Measurements from ENCODE around the gene SEPSECS.

SEPSECS gene

GRCh38 chr4:25128671-25129070 is 31.6 kb downstream of the SEPSECS start:
- no peak for DNase-seq (ENCODE audit: low read depth, low spot score)
- no peaks in the 10 kb centered on the region for H3K36me3 ChIP-seq (ENCODE audit: control insufficient read depth, insufficient read depth, low read length)
- H3K27me3 ChIP-seq (ENCODE audit: control insufficient read depth, insufficient read depth, low read length) = no peaks in the 10 kb centered on the region
- peaks cover 2% of the 10 kb centered on the region; the same call in 1 of the 2 replicates for H3K4me1 ChIP-seq (ENCODE audit: control insufficient read depth, insufficient read depth, low read length)
- H3K4me3 ChIP-seq (ENCODE audit: low read length) = no peak overlapping the region
- H3K27ac ChIP-seq (ENCODE audit: low read length) = no peak overlapping the region
- H3K9me3 ChIP-seq (ENCODE audit: control insufficient read depth, insufficient read depth, low read length) = no peaks in the 10 kb centered on the region

DNA sequence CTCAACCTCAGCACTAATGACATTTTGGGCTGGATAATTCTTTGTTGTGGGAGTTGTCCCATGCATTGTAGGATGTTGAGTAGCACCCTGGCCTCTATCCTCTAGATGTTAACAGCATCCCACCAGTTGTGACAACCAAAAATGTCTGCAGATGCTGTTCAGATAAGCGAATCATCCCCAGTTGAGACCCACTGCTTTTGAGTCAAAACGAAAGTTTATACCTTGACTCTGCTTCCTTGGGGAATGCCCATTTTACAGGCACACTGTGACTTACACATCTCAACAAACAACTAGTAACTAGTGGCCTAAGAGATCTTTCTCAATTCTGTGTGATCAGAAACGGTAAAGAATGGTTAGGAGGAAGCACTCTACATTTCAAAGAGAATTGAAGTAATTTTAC is 37.0 kb downstream of the SEPSECS start:
- WGBS (ENCODE audit: insufficient coverage, insufficient read length) = no CpG with 5 or more reads among the region's 3 CpGs
- Histone ChIP-seq H3K27me3 (ENCODE audit: control insufficient read depth, insufficient read depth, low read length) (no peaks in the 10 kb centered on the region), H3K4me1 (ENCODE audit: control insufficient read depth, insufficient read depth, low read length) (no peaks in the 10 kb centered on the region), H3K9me3 (ENCODE audit: control insufficient read depth, insufficient read depth, low read length) (no peaks in the 10 kb centered on the region), H3K27ac (ENCODE audit: low read length) (no peak overlapping the region), H3K36me3 (ENCODE audit: control insufficient read depth, insufficient read depth, low read length) (no peaks in the 10 kb centered on the region), H3K4me3 (ENCODE audit: low read length) (no peak overlapping the region)
- no peak for DNase-seq (ENCODE audit: low read depth, low spot score)

- no CpG with 5 or more reads among the region's 3 CpGs for WGBS (ENCODE audit: insufficient coverage, insufficient read length)
- Histone ChIP-seq H3K4me1 (ENCODE audit: control insufficient read depth, insufficient read depth, low read length) (no peaks in the 10 kb centered on the region), H3K36me3 (ENCODE audit: control insufficient read depth, insufficient read depth, low read length) (no peaks in the 10 kb centered on the region), H3K9me3 (ENCODE audit: control insufficient read depth, insufficient read depth, low read length) (no peaks in the 10 kb centered on the region), H3K27me3 (ENCODE audit: control insufficient read depth, insufficient read depth, low read length) (no peaks in the 10 kb centered on the region), H3K27ac (ENCODE audit: low read length) (no peak overlapping the region), H3K4me3 (ENCODE audit: low read length) (no peak overlapping the region)
- no peak for DNase-seq (ENCODE audit: low read depth, low spot score)
These were observed 39.9 kb downstream of the SEPSECS start for GRCh38 chr4:25120146-25120940.

DNA sequence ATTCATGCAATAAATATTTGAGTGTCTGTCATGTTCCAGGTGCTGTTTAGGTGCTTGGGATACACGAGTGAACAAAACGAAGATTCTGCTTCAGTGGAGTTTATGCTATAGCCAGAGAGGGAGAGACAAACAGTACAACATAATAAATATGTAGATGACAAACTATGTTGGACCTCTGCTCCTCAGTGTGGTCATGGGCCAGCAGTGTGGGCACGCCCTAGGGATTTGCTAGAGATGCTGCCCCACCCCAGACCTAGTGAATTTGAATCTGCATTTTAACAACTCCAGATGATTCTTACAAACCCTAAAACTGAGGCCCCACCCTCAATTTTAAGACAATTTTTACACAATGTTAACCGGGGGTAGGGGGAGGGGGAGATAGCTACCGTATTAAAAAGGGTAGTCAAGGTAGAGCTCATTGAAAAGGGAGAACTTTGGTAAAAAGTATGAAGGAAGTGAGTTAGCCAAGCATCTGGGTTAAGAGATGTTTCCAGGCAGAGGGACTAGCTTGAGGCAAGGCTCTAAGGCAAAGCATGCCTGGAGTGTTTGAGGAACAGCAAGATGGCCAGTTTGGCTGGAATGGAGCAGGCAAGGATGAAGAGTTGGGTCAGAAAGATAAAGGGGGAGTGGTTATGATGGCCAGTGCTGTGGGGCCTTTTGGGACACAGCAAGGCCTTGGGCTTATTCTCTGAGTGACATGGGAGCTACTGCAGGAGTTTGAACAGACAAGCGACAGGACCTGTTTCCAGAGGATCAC is 42.4 kb downstream of the SEPSECS start:
- Histone ChIP-seq H3K27me3 (ENCODE audit: control insufficient read depth, insufficient read depth, low read length) (no peaks in the 10 kb centered on the region), H3K4me1 (ENCODE audit: control insufficient read depth, insufficient read depth, low read length) (no peaks in the 10 kb centered on the region), H3K4me3 (ENCODE audit: low read length) (no peak overlapping the region), H3K36me3 (ENCODE audit: control insufficient read depth, insufficient read depth, low read length) (no peaks in the 10 kb centered on the region), H3K9me3 (ENCODE audit: control insufficient read depth, insufficient read depth, low read length) (no peaks in the 10 kb centered on the region), H3K27ac (ENCODE audit: low read length) (no peak overlapping the region)
- DNase-seq (ENCODE audit: low read depth, low spot score) = no peak
- WGBS (ENCODE audit: insufficient coverage, insufficient read length) = no CpG with 5 or more reads among the region's 6 CpGs

- no peak for DNase-seq (ENCODE audit: low read depth, low spot score)
- Histone ChIP-seq H3K27me3 (ENCODE audit: control insufficient read depth, insufficient read depth, low read length) (no peaks in the 10 kb centered on the region), H3K36me3 (ENCODE audit: control insufficient read depth, insufficient read depth, low read length) (no peaks in the 10 kb centered on the region), H3K9me3 (ENCODE audit: control insufficient read depth, insufficient read depth, low read length) (no peaks in the 10 kb centered on the region), H3K4me1 (ENCODE audit: control insufficient read depth, insufficient read depth, low read length) (no peaks in the 10 kb centered on the region), H3K4me3 (ENCODE audit: low read length) (no peak overlapping the region), H3K27ac (ENCODE audit: low read length) (no peak overlapping the region)
- WGBS (ENCODE audit: insufficient coverage, insufficient read length) = no CpG with 5 or more reads among the region's 4 CpGs
These were observed 43.0 kb downstream of the SEPSECS start for GRCh38 chr4:25117274-25117673.

DNA sequence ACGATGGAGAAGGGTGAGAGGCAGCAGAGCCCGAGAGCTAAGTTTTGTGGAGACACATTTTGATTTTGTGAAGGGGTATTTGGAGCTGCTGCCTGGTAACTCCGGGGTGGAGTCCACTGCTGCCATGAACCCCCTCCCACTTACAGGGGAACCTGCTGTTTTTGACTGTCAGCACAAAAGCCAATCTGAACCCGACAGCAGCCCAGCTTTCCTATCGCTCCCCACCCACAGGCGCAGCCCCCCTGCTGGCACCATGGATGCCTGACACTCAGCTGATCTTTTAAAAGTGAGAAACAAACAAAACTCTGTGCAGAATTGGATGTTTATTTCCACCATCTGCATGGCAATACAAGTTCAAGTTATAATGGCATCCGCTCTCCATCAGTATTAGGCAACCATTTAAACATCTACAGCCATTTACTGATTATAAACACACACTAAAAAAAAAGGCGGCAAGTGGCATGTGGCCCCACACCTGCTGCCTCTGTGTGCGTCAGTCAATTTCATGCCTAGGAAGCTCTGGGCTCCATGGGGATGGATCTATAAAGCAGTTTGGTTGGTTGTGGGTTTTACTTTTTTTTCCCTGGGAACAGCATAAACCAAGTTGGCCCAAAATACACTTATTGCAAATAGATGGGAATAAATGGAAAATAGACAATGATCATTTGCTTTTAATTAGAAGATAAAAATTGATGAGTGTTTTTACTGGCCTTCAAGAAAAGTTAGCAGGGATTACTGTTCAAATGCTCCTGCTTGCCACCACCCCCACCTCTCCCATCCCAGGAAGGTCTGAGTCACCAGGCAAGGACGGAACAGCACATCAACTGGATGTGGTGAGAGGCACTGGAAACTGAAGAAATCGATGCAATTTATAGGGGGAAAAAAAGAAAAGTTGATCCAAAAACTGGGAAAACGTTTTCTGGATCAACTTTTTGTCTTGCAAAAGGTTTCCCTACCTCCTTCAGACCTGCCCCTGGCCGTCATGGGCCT is 46.0 kb downstream of the SEPSECS start:
- H3K27me3 ChIP-seq (ENCODE audit: control insufficient read depth, insufficient read depth, low read length) = no peaks in the 10 kb centered on the region
- no peak overlapping the region for H3K4me3 ChIP-seq (ENCODE audit: low read length)
- H3K27ac ChIP-seq (ENCODE audit: low read length) = no peak overlapping the region
- no CpG with 5 or more reads among the region's 13 CpGs for WGBS (ENCODE audit: insufficient coverage, insufficient read length)
- H3K9me3 ChIP-seq (ENCODE audit: control insufficient read depth, insufficient read depth, low read length) = no peaks in the 10 kb centered on the region
- H3K36me3 ChIP-seq (ENCODE audit: control insufficient read depth, insufficient read depth, low read length) = no peaks in the 10 kb centered on the region
- no peak for DNase-seq (ENCODE audit: low read depth, low spot score)
- no peaks in the 10 kb centered on the region for H3K4me1 ChIP-seq (ENCODE audit: control insufficient read depth, insufficient read depth, low read length)

- no peak for DNase-seq (ENCODE audit: low read depth, low spot score)
- Histone ChIP-seq H3K9me3 (ENCODE audit: control insufficient read depth, insufficient read depth, low read length) (no peaks in the 10 kb centered on the region), H3K27me3 (ENCODE audit: control insufficient read depth, insufficient read depth, low read length) (no peaks in the 10 kb centered on the region), H3K36me3 (ENCODE audit: control insufficient read depth, insufficient read depth, low read length) (no peaks in the 10 kb centered on the region), H3K4me3 (ENCODE audit: low read length) (no peak overlapping the region), H3K27ac (ENCODE audit: low read length) (no peak overlapping the region), H3K4me1 (ENCODE audit: control insufficient read depth, insufficient read depth, low read length) (no peaks in the 10 kb centered on the region)
- WGBS (ENCODE audit: insufficient coverage, insufficient read length) = no CpG with 5 or more reads among the region's 3 CpGs
These were observed 47.3 kb downstream of the SEPSECS start for GRCh38 chr4:25112995-25113380.

DNA sequence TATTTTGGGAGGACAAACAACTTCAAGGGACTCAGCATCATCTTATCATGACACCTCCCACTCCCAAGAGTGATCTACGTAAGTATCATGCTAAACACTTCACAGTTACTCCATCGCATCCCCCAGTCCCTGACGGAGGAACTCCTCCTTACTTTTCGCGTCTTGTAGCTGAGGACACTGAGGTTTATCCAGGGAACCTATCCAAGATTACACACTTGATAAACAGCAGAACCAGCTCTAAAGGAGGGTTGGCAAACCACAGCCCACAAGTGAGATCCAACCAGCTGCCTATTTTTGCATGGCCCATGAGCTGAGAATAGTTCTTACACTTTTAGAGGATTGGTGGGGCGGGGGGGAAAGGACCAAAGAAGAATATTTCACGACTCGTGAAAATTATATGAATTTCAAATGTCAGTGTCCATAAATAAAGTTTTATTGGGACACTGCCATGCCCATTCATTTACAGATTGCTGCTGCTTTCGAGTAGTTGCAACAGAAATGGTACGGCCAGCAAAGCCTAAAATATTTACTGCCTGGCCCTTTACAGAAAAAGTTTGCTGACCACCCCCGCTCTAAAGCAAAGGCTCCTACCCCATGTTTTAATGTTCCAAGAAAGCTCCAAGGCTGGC is 47.8 kb downstream of the SEPSECS start:
- no peaks in the 10 kb centered on the region for H3K27me3 ChIP-seq (ENCODE audit: control insufficient read depth, insufficient read depth, low read length)
- no peak overlapping the region for H3K27ac ChIP-seq (ENCODE audit: low read length)
- no peak for DNase-seq (ENCODE audit: low read depth, low spot score)
- no peaks in the 10 kb centered on the region for H3K36me3 ChIP-seq (ENCODE audit: control insufficient read depth, insufficient read depth, low read length)
- WGBS (ENCODE audit: insufficient coverage, insufficient read length) = no CpG with 5 or more reads among the region's 11 CpGs
- no peak overlapping the region for H3K4me3 ChIP-seq (ENCODE audit: low read length)
- no peaks in the 10 kb centered on the region for H3K9me3 ChIP-seq (ENCODE audit: control insufficient read depth, insufficient read depth, low read length)
- H3K4me1 ChIP-seq (ENCODE audit: control insufficient read depth, insufficient read depth, low read length) = no peaks in the 10 kb centered on the region

DNA sequence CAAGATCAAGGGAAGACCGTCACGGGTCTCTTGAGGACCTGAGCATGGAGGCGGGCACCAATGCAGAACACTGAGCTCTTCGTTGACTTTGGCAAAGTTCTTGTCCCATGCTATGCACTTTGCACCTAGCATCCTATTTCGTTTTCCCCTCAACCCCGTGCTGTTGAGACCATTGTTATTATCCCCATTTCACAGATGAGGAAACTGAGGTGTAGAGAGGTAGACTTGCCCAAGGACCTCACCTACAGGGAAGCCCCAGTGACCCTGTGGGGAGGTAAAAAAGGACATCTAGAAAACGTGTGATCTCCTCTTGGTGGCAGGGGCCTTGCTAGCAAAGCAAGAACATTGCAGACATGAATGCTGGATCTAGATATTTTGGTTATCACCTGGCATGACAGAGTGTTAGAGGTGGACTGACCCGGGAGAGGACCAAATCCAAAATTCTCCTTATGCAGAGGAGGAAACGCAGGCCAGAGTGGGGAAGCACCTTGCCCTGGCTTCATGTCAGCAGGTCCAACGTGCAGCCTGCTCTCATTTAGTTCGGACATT is 48.5 kb downstream of the SEPSECS start:
- Histone ChIP-seq H3K4me1 (ENCODE audit: control insufficient read depth, insufficient read depth, low read length) (no peaks in the 10 kb centered on the region), H3K4me3 (ENCODE audit: low read length) (no peak overlapping the region), H3K27me3 (ENCODE audit: control insufficient read depth, insufficient read depth, low read length) (no peaks in the 10 kb centered on the region), H3K27ac (ENCODE audit: low read length) (no peak overlapping the region), H3K36me3 (ENCODE audit: control insufficient read depth, insufficient read depth, low read length) (no peaks in the 10 kb centered on the region), H3K9me3 (ENCODE audit: control insufficient read depth, insufficient read depth, low read length) (no peaks in the 10 kb centered on the region)
- DNase-seq (ENCODE audit: low read depth, low spot score) = no peak
- no CpG with 5 or more reads among the region's 11 CpGs for WGBS (ENCODE audit: insufficient coverage, insufficient read length)

Measured in iPS DF 6.9 (cell line).